T-helper 1 cell (primary cell): ENCODE data around the gene LGR5.

ENCODE experiments used
- DNase-seq, 5 donors: peaks; one replicate each; pipeline ENCODE4 v3.0.0-alpha.2; 2012 to 2020

The LGR5 gene

DNA sequence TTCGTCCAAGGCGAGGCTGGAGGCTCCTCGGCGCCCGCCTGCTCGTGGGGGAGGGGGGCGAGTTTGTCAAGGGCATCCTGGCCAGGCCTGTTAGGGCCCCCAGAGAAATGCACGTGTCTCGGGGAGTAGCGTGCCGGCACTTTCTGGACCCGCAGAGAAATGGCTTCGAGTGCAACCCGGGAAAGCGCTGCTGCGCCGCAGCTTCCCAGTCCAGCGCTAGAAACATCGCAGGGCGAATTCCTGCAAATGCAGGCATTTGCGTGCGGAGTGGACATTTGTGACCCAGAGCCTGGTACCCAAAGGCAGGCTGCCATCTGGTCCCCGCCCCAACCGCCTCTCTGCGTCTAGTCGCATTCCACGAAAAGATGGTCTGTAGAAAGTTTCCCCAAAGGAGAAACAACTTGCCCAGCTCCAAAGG is 756 bp downstream of the LGR5 start:
- no peak for DNase-seq

DNA sequence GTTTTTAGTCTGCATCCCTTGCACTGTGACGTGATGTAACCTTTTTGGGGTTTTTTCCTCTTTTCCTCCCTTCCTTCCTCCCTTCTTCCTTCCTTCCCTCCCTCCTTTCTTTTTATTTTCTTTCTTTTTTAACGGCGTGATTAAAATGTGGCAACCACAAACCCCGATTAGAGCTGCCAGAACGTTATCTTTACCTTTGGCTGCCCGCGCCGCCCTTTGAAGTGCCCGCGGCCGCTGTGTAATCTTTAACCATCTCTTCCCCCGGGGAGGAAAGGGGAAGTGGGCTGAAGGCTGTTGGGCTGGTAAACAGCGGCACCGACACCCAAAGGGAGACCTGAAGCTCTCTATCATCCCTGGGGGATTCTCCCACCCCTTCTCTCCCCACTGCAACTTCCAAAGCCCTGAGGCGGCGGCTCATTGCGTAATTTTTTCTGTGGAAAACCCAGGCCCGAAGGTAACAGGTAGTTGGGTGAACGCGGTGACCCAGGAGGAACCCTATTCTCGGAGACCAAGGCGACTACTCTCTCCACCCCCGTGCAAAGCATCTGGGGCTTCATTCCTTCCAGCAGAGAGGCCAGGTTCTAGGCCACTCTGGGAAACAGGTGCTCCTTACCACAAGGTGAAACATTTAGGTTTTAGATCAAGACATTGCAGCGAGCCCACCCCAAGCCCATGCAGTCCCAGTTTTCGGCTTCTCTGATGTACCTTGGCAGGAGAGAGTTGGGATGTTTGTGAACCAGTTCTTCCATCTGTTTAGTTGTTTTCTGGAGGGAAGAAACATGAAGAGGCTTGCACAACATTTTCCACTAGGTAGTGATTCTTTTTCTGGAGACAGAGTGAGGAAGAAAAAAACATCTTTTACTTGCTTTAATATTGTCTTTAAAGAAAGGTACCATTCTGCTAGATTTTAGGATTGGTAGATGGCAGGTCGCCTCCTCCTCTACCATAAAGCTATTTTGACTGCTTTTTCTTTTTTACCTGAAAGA is 1.5 kb downstream of the LGR5 start:
- peak in 1 of 5 donors; percentile 1 for DNase-seq

DNA sequence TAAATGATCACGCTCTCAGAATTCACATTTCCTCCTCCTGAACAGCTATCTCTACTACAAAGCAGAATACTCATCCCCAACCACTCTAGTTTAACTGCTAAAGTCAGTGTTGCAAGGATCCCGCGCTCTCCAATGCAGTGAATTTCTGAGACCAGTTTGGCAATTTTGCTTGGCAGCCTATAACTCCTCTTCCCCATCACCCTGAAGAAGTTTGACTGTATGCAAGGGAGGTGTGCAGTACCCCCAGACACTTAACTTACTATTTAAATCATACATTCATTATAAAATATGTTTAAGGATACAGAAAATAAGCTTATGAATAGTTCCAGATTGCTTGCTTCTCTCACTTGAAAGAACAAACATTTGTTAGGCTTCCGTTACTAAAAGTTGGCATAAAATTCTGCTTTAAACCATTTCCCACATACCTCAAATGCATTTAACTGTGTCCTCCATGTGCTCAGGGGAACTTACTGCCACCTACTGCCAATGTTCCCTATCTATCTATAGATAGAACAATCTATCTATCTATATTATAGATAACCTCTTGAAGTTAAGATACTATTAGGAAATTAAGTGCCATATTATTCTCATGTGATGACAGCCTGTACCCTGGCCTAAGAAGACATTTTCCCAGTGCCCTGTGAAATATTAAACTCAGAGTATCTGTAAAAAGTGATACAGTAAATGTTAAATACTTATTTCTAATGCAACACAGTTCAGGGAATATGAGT is 2.4 kb downstream of the LGR5 start:
- DNase-seq: no peak

DNA sequence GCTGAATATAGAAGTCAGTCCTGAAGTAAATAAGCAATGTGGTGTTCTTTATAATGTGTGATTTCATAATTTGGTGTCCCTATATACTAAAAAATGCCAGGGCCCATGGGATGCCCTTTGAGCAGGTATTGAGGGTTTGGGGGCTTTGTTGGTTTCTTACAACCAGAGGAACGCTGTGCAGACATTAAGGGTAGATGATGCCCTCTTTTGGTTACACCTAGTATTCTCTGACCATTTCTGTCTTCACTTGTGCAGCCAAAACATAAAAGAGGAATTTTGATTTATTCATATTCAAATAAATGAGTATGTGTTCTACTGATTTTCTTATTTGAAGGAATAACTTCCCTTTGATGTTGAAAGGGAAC is 3.0 kb downstream of the LGR5 start:
- no peak for DNase-seq

DNA sequence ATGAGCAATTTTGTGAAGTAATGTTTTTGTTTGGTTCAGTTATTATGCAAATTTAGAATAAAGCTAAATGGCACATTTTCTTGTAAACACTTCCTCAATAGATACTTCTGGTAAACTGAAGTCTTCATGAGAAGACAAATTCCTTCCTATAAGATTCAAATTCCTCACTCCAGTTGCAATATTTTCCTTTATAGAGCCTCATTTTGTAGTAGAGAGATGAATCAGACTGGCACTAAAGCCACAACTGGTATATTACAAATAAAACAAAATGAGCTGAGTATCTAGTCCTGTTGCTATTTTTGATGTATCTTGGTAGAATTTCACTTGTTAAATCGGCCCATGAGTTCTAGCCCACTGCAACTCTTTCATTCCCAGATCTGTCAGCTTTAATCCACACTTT is 5.5 kb downstream of the LGR5 start:
- DNase-seq: no peak

DNA sequence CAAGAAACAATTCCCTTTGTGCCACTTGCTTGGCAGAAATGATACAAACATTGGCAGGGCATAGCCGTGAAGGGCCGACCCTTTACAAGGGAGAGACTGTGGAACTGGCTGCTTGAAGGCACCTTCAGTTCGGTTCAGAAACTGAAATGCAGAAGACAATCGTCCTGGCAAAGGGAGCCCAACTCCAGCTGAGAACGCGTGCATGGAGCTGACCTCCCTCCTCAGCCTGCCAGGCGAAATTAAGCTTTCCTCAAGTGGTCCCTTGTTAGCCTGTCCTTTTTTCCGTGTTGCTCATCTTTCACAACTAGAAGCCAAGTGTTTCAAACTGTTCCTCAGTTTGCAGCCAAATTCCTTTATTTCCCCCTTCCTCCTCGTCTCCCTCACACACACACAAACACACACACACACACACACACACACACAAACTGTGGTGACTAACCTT is 8.1 kb downstream of the LGR5 start:
- DNase-seq: no peak

DNA sequence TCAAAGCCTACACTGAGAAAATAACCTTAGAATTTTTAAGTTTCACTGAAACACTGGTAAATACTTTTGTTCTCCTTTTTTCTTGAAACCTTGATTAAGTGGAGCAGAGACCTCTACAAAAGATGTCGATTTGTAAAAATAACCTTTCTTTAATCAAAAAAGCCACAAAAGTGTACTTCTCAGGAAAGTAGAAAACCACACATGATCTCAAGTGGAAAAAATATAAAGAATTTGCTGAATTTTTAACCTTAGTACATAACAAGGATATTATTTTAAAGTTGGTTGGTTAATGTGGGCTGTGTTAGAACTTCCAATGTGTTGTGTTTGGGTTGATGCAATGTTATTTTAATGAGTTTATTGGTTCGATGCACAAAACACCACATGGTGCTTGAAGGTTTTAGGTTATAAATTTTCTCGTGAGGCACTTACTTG is 8.6 kb downstream of the LGR5 start:
- no peak for DNase-seq

DNA sequence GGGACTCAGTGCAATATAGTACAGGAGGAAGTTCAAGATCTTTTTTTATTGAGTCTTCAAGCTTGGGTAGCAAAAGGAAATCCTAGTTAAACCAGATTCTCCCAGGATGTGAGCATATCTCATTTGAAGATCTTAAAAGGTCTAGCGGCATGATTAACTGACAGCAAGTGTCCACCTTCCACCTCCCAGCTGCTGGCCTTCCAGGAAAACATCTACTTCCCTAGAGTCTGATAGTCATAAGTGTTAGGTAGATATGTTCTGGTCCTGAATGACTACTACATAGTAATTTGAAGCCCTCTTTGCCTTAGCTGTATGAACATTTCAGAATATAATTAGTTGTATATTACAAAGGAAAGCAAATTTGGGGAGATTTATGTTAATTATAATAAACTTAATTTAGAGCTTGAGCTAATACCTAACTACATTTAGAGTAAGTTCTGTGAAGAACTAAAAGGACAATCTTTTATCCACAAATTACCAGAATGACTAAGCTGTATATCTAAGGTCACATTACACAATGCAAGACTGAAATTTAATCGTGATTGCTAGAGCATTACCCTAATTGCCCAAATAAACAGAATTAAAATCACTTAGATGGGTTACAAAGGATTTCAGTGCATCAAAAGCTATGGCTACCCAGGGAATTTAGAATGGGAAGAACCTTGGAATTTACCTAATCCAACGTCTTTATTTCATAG is 9.9 kb downstream of the LGR5 start:
- no peak for DNase-seq

DNA sequence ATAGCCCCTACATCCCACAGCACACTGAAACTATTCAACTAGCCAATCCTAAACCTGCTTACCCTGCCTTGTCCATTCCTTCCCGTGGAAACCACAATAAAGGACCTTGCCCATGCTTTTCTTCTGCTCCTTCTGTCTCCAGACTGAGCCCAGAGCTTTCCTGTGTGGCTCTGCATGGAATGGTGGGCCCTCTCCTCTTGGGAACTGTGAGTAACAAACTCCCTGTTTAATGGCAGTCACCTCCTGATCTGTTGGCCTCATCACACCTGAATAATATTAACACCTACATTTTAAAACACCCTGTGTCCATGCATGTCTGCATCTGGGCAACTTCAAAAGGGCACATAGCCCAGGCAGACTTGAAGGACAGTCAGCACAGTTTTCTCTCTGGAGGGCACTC is 12.4 kb downstream of the LGR5 start:
- DNase-seq: no peak

DNA sequence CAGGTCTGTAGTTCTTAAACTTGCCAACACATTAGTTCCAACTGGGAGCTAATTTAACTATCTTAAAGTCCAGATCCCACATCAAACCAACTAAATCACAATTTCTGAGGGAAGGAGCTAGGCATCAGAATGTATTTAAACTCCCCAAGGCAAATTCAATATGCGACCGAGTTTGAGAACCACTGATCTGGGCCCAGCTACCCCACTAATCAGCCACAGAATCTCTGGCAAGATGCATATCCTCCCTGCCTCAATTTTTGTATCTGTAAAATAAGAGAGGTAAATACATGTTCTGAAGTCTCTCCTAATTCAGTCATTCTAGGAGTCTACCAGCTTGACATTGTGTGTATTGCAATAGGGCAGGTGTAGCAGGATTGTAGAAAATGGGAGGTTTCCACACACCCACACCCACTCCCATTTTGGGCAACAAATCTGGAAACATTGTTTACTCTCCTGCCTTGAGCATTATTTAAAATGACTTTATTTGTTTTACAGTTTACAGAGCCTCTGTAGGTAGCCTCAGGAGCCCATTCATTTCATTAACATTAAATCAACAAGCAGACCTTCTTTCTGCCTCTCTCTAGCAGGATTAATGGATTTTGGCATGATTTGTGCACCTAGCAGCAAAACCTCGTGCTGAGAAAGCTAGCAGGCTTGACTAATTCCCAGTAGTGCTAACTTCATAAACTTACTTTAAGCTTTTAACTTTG is 15.6 kb downstream of the LGR5 start:
- no peak for DNase-seq

DNA sequence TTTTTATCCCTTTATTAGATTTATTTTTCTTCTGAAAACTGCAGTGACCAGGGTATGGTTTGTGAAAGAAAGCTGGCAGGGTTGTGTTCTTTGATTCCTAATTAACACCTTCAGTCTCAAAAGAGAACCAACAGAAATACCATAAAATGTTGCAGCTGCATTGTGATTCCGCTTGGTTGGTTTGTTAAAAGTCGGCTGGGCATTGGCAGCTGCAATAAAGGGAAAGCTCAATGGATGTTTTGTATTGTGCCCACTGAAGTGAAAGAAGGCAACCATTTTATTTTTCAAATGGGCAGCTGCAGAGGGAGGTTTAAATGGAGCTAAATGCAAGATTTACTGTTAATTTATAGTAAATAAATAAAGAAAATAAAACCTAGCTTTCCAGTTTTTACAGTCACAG is 16.7 kb downstream of the LGR5 start:
- DNase-seq: no peak

DNA sequence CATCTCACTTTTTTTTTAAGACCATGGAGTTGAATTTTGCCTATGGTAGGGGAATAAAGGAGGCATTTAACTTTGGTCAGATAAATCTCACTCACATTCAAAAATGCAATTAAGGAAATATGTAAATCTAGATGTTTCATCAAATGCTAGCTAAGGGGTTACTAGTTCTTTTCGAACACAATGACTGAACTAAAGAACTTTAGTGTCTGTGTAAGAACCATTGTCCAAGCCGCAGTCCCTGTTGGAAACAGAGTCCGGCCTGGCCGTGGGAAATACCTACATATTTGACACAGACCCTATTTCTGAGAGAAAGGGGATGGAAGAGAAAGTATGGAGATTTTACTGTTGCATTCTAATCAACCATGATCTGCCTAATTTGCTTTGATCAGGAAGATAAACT is 17.4 kb downstream of the LGR5 start:
- DNase-seq: no peak

DNA sequence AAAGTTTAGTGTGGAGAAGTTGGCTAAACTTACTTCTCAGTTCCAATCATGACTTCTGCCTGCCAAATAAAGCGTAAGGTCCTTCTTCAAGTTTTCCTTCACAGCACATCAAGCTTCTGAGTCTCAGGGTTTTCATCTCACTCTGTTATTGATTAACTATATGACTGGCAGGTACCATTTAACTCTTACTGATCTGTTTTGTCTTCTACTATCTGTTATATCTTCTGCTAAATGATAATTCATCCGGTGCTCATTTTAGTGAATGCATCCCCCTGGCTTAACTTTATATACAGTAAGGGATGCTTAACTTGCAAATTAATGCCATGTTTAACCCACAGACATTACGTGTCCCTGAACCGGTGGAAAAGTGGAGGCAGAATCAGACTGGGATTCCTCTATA is 20.7 kb downstream of the LGR5 start:
- no peak for DNase-seq

DNA sequence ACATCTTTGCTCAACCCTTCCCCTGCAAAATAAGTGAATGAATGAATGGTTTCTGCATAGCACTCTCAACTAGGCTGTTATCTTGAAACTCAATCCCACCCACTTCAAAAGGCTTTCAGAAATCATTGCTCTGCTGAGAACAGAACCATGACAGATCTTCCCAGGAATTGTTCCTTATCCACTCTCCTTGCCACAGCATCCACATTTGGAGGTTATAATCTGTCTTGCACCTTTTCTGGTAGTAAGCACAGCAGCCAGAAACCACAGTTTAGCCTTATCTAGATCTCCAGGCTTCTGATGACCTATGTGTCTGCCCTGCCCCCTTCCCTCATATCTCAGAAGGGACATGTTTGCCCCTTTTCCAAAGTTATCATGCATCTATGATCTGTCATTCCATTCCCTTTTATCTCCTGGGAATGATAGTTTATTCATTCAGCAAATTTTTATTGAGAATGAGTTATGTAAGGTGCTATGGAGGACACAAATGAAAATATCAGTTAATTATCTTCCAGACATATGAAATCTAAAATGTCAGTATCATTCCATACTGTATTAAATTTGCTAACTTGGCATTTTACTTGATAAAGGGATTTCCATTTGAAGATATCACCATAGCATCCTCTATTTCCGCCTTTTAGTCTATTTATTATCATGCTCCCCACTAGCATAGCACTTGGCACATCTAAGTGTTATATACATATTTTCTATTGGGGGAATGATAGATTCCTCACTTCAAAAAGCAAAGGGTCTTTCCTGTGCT is 21.4 kb downstream of the LGR5 start:
- DNase-seq: no peak

DNA sequence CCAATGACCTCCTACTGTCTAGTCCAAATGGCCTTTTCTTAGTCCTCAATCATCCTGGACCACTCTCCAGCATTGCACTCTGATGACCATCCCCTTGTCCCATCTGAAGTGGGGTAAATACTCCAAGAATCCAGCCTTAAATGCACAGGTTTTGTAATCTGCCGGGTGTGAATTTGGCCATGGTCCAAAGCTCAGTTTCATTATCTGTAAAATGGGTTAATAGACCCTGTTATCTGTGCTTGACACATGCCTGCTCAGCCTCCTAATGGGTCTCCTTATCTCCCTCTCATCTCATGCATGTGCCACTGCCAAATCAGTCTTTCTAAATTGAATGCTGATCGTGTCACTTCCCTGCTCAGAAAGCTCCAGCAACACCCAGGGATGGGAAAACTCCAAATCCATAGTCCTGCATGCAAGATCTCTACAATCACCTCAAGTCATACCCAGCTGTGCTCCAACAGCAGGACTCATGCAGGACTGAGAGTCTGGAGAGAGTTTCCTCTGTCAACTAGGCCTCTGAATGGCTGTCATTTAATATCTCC is 22.3 kb downstream of the LGR5 start:
- no peak for DNase-seq

DNA sequence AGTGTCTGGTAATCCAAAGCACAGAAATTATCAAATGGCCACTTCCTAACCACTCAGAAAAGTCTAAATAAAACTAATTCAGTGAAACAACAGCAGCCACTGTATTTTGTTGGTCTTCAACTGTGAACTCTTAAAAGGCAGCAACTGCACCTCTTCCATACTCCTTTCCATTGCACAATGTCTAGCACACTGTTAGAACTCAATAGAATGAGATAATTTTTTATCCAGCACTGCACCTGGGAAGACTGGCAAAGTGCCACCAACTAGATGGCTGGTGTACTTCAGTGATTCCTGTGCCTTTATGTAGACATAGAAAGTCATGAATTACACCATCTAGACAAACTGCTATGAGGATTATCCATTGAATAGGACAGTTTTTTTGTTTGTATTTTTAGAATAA is 26.2 kb downstream of the LGR5 start:
- no peak for DNase-seq

DNA sequence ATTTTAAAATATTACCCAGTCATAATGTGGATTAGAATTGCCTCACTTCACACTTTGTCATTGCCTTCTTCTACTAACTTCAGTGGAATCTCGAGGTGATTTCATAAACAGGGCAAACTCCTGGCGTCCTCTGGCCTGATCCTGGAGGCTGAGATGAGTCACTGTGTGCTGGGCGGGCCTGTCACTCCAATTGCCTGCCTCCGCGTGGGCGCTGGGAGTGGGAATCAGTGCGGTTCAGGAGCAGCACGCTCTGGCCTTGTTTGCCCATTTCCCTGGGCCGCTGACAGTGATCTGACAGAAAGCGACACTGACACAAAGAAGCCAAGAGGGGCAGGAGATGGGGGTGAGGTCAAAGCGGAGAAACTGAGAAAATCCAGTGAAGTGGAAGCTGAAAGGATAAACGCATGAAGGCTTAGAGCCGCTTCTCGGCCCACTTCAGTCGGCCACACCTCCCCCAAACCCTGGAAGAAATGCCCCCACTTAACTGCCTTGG is 29.7 kb downstream of the LGR5 start:
- no peak for DNase-seq

DNA sequence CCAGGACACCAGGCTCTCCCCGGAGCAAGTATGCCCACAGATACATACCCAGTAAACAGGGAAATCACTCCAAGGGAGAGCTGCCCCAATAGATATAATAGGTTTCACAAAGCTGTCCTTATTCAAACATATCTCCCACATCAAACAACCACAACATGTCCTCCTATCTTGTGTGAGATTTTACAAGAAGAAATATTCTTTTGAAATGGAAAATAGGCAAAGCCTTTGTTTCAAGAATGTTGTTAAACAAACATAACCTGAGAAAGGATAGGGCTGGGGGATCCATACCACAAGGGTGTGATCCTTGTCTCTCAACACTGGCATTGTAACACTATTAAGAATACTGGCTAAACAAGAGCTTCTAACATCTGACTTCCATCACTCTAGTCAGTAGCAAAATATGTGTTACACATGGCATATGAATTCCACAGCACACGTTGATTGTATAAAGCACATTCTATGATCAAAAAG is 32.9 kb downstream of the LGR5 start:
- DNase-seq: no peak

DNA sequence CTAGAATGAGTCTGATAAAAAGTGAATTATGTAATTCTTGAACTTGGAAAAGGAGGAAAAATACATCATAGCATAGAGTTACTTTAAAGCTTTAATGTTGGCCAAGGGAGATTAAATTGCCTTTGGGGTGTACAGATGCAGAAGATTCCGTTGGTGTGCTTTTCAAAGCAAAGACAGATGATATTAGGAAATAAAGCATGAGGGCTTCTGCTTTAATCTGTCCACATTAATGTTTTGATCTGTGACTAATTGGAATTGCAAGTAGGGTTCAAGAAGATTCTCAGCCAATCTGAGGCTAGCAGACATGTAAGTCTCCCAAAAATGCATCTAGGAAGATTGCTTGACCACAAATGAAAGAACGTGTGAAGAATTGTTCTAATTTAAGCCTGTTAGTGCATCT is 35.2 kb downstream of the LGR5 start:
- no peak for DNase-seq

DNA sequence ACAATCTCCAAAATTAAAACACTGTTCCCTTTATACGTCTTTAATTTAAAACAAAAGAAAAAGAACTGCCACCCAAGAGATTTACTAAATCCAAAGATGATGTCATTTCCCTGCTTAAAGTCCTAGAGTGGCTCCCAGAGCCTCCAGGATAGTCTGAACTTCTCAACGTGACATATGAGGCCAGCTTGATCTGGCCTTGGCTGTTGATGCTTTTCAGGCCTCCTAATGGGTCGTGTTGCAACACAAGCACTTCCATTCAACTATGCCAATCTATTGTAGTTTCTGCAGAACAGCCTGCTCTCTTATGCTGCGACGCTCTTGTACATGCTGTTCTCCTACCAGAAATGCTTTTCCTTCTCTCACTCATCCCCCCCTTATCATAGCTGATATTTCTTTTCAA is 35.7 kb downstream of the LGR5 start:
- no peak for DNase-seq

DNA sequence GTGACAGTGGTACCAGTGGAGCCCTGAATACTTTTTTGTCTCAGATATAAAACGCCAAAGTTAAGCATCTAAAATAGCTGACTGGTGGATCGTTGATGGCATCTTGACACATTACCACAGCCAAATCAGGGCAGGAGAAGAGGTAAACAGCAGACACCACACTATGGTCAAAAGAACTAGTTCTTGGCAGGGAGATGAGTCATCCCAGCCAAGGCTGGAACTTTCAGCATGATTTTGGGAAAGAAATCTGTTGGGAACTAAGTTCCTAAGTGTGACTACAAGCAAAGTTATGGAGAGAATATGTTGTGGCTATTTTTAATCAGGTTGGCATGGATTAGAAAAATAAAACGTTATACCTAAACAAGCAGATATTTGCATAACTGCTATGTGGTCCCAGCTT is 36.9 kb downstream of the LGR5 start:
- DNase-seq: no peak
